ENCODE results near the gene MESP2.
"Not testable (repeated sequence)": the region's sequence is repeated elsewhere in the genome, so short reads cannot be mapped to it uniquely, and the experiment has no call there.

DNA sequence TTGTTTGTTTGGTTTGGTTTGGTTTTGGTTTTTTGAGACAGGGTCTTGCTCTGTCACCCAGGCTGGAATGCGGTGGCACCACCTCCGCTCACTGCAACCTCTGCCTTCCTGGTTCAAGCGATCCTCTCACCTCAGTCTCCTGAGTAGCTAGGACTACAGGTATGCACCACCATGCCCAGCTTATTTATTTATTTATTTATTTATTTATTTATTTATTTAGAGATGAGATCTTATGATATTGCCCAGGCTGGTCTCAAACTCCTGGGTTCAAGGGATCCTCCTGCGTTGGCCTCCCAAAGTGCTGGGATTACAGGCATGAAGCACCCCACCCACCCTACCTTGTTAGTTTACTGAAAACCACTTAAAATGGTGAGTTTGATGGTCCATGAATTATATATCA lies 12.5 kb downstream of the MESP2 start:
- not testable (repeated sequence) for TF ChIP-seq SUZ12 (IDR thresholded peaks at IDR 0.05; ENCODE audit: low read length); POLR2A (IDR thresholded peaks at IDR 0.05; ENCODE audit: control extremely low read depth in 1 of 2, low read depth in 2 of 2, low read length in 2 of 2); RFX5 (IDR thresholded peaks at IDR 0.05; ENCODE audit: borderline replicate concordance, low read depth, low read length); YY1 (IDR thresholded peaks at IDR 0.05; ENCODE audit: low read depth, low read length)
